ENCODE data around the gene SLC11A2. TPM values are rescaled to one million over a fixed set of nuclear protein-coding genes. Genes with fewer than 3 reads are reported as not detected.

Gene SLC11A2
- total and polyA plus RNA-seq, 2 of the 13 experiments (the other 11 are each of a cell fraction or from before 2014, with no cell fraction given) = 71.7 to 77.0 TPM

DNA sequence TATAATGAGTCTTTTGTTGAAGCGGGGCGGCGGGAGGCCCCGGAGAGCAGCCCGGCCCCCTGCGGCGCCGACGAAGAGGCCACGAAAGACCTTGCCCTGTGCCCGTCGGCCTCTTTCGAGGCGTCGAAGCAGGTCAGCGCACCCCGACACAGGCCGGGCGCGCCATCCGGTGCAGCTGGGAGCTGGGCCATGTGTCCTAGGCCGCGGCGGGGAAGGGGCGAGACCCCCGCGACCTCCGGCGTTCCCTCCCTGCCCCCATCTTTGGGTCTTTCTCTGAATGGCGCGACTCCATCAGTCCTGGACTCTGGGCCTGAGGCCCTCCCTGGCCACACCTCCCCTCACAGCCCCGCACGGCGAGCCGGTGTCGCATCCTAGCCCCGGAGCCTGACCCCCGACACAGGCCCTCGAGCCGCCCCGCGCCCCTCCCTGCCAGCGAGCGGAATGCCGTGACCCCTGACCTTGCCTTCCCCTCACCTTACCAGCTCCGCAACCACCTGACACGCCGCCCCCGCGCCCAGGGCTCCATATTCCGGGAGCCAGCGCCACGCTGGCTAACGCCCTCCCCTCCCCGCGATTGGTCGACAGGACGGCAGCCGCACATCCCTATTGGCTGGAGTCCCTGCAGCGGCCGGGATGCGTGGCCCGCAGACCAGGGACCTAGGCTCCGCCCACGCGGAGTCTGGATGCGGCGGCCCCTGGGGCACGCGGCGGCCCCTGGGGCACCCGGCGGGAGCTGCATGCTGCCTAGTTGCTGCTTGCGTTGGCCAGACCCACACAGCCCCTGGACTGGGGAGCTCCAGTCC is at the start of gene SLC11A2 (continued):
- TF ChIP-seq ZNF407 (CRISPR knock-in tag; IDR thresholded peaks at IDR 0.05; ENCODE audit: not compliant biosample characterization) (peak; percentile 71), ZNF850 (CRISPR knock-in tag; conservative IDR thresholded peaks at IDR 0.05) (no peak), ZNF224 (CRISPR knock-in tag; IDR thresholded peaks at IDR 0.05) (no peak), ZBTB34 (CRISPR knock-in tag; IDR thresholded peaks at IDR 0.05) (peak; percentile 96), ZNF333 (CRISPR knock-in tag; IDR thresholded peaks at IDR 0.05; ENCODE audit: borderline replicate concordance) (peak; percentile 98; the same call in 1 of the 2 replicates), ZNF18 (CRISPR knock-in tag; IDR thresholded peaks at IDR 0.05; ENCODE audit: insufficient replicate concordance) (peak; percentile 18), NONO (IDR thresholded peaks at IDR 0.05) (no peak), NONO (CRISPR knock-in tag; conservative IDR thresholded peaks at IDR 0.05) (peak; percentile 96), SIX4 (CRISPR knock-in tag; IDR thresholded peaks at IDR 0.05) (no peak), JARID2 (CRISPR knock-in tag; IDR thresholded peaks at IDR 0.05; ENCODE audit: insufficient replicate concordance) (no peak), GABPB1 (CRISPR knock-in tag; IDR thresholded peaks at IDR 0.05) (peak; percentile 83)
- TF ChIP-seq, protein P1, sequence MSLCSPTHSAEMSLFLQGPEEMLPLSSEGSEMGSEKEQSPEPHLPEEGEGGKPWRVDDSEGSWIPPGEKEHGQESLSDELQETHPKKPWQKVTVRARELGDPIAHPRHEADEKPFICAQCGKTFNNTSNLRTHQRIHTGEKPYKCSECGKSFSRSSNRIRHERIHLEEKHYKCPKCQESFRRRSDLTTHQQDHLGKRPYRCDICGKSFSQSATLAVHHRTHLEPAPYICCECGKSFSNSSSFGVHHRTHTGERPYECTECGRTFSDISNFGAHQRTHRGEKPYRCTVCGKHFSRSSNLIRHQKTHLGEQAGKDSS (CRISPR knock-in tag; IDR thresholded peaks at IDR 0.05; ENCODE audit: borderline replicate concordance, low read depth) = peak; percentile 18; the same call in 1 of the 2 replicates

Data from HepG2 (cell line).